ENCODE results near the gene LRPPRC. TPM values are rescaled to one million over a fixed set of nuclear protein-coding genes. Genes with fewer than 3 reads are reported as not detected.

Gene LRPPRC
- total RNA-seq, 1 donor from 2014 or later = 56.1 TPM

GRCh38 chr2:43884689-43885088 is 111.1 kb downstream of the LRPPRC start:
- Histone ChIP-seq H3K9me3 (no peaks in the 10 kb centered on the region), H3K4me1 (peaks cover 16% of the 10 kb centered on the region), H3K4me3 (no peak overlapping the region), H3K36me3 (peaks cover 26% of the 10 kb centered on the region), H3K27me3 (no peaks in the 10 kb centered on the region), H3K27ac (no peak overlapping the region)
- ATAC-seq (no peak), DNase-seq (no peak)
- TF ChIP-seq, protein P1, sequence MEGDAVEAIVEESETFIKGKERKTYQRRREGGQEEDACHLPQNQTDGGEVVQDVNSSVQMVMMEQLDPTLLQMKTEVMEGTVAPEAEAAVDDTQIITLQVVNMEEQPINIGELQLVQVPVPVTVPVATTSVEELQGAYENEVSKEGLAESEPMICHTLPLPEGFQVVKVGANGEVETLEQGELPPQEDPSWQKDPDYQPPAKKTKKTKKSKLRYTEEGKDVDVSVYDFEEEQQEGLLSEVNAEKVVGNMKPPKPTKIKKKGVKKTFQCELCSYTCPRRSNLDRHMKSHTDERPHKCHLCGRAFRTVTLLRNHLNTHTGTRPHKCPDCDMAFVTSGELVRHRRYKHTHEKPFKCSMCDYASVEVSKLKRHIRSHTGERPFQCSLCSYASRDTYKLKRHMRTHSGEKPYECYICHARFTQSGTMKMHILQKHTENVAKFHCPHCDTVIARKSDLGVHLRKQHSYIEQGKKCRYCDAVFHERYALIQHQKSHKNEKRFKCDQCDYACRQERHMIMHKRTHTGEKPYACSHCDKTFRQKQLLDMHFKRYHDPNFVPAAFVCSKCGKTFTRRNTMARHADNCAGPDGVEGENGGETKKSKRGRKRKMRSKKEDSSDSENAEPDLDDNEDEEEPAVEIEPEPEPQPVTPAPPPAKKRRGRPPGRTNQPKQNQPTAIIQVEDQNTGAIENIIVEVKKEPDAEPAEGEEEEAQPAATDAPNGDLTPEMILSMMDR (IDR thresholded peaks at IDR 0.05) = no peak
- intact Hi-C loops (cut with DNase I) = no loop called here

DNA sequence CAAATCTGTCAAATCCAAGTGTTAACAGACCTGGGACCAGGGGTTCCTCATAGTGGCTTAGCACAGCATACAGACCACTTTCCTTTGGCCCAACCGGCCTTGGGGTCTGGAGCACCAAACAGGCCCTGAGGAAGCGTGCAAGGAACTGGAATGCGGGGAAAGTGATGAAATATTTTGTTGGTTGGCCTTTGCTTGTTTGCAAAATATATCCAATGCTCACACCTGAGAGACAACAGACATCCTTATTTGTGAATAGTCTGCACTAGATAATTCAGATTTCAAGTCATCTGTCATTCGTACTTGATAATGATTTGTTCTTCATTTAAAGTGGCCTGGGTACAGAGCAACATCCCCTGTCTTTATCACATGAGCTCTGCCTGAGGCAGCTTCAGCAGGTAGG is 113.5 kb downstream of the LRPPRC start:
- Histone ChIP-seq H3K36me3 (peaks cover 2% of the 10 kb centered on the region), H3K4me1 (peaks cover 16% of the 10 kb centered on the region), H3K27me3 (no peaks in the 10 kb centered on the region), H3K27ac (no peak overlapping the region), H3K9me3 (no peaks in the 10 kb centered on the region), H3K4me3 (no peak overlapping the region)
- intact Hi-C loops (cut with DNase I) = no loop called here
- ATAC-seq = no peak
- DNase-seq = no peak
- TF ChIP-seq, protein P1 (IDR thresholded peaks at IDR 0.05) = no peak

DNA sequence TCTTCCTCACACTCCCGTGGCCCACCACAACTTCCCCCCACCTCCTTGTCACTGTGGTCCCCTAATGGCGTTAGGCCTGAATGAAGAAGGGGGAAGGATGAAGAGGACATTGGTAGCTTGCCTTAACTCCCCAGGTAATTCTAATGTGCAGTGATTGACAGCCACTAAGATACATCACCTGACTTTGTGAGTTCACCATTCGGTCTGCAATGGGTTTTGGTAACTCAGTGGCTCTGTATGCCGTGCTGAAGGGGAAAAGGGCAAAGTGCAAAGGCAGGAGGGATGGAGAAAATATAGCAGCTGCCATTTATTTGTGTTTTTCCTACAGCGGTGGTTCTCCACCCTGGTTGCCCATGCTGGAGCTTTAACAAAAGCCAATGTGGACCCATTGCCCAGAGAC is 114.8 kb downstream of the LRPPRC start:
- intact Hi-C loops (cut with DNase I) = no loop called here
- no peak for DNase-seq
- no peak overlapping the region for H3K27ac ChIP-seq

DNA sequence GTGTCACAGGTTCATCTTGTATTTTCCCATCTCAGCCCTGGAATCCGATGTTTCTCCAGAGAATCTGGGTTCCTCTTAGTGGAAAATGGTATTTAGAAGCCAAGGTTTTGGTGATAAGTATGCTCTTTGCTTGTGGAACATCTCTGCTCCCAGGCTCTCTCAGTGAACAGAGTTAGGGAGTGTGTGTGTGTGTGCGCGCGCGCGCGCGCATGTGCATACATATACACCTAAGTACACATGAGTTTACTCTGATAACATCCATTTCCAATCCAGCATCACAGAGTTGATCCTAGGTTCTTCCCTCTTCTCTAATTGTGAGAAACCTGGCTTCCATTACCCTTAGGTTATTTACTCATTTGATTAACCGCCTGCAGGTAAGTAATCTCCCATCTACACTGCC is 115.3 kb downstream of the LRPPRC start:
- H3K4me3 ChIP-seq = no peak overlapping the region
- DNase-seq (no peak), ATAC-seq (no peak)
- no peaks in the 10 kb centered on the region for H3K27me3 ChIP-seq
- intact Hi-C loops (cut with DNase I) = no loop called here
- peaks cover 16% of the 10 kb centered on the region for H3K4me1 ChIP-seq
- H3K9me3 ChIP-seq = no peaks in the 10 kb centered on the region
- no peaks in the 10 kb centered on the region for H3K36me3 ChIP-seq
- TF ChIP-seq, protein P1 (IDR thresholded peaks at IDR 0.05) = no peak
- H3K27ac ChIP-seq = no peak overlapping the region

More for the DNA sequence above, 114.8 kb downstream of the LRPPRC start:
- Histone ChIP-seq H3K9me3 (no peaks in the 10 kb centered on the region), H3K27me3 (no peaks in the 10 kb centered on the region), H3K4me3 (no peak overlapping the region), H3K36me3 (no peaks in the 10 kb centered on the region), H3K4me1 (peaks cover 16% of the 10 kb centered on the region)
- no peak for ATAC-seq
- TF ChIP-seq, protein P1 (IDR thresholded peaks at IDR 0.05) = no peak

GRCh38 chr2:43879261-43879660 is 116.5 kb downstream of the LRPPRC start:
- Histone ChIP-seq H3K36me3 (no peaks in the 10 kb centered on the region), H3K27ac (no peak overlapping the region), H3K27me3 (no peaks in the 10 kb centered on the region), H3K9me3 (no peaks in the 10 kb centered on the region), H3K4me1 (peaks cover 16% of the 10 kb centered on the region), H3K4me3 (no peak overlapping the region)
- ATAC-seq (no peak), DNase-seq (no peak)
- intact Hi-C loops (cut with DNase I) = loop anchor here (5.0 kb wide), 1 partner anchor 413 kb away; no protein-coding TSS in a partner anchor
- TF ChIP-seq, protein P1 (IDR thresholded peaks at IDR 0.05) = no peak

Measured in upper lobe of right lung (tissue), 1 donor.